ENCODE measurements around the gene NR4A2.

DNA sequence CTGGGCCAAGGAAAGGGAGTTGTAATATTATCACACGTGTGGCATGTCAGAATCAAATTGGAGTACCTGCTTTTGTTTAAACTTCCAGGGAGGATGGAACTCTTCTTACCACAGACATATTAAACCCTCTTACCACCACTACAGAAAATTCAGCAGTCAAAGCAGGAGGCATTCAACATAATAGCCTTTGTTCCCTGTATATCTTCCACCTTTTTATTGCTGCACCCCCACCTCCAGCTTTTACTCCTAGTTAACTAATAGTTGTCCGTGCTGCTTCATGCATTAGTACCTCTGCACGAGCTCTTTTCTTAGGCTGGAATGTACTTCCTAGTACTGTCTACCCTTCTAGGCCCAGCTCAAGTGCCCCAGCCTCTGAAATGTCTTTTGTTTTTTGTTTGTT lies 14.9 kb upstream of the NR4A2 start:
- TF ChIP-seq, protein P1, sequence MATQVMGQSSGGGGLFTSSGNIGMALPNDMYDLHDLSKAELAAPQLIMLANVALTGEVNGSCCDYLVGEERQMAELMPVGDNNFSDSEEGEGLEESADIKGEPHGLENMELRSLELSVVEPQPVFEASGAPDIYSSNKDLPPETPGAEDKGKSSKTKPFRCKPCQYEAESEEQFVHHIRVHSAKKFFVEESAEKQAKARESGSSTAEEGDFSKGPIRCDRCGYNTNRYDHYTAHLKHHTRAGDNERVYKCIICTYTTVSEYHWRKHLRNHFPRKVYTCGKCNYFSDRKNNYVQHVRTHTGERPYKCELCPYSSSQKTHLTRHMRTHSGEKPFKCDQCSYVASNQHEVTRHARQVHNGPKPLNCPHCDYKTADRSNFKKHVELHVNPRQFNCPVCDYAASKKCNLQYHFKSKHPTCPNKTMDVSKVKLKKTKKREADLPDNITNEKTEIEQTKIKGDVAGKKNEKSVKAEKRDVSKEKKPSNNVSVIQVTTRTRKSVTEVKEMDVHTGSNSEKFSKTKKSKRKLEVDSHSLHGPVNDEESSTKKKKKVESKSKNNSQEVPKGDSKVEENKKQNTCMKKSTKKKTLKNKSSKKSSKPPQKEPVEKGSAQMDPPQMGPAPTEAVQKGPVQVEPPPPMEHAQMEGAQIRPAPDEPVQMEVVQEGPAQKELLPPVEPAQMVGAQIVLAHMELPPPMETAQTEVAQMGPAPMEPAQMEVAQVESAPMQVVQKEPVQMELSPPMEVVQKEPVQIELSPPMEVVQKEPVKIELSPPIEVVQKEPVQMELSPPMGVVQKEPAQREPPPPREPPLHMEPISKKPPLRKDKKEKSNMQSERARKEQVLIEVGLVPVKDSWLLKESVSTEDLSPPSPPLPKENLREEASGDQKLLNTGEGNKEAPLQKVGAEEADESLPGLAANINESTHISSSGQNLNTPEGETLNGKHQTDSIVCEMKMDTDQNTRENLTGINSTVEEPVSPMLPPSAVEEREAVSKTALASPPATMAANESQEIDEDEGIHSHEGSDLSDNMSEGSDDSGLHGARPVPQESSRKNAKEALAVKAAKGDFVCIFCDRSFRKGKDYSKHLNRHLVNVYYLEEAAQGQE (IDR thresholded peaks at IDR 0.05; ENCODE audit: low read depth): no peak
- TF ChIP-seq EP300 (IDR thresholded peaks at IDR 0.05; ENCODE audit: borderline replicate concordance): no peak
- no peak for TF ChIP-seq YY1 (IDR thresholded peaks at IDR 0.05; ENCODE audit: low read depth)
- TF ChIP-seq RAD21 (IDR thresholded peaks at IDR 0.05; ENCODE audit: low read depth): no peak
- TF ChIP-seq, protein P2, sequence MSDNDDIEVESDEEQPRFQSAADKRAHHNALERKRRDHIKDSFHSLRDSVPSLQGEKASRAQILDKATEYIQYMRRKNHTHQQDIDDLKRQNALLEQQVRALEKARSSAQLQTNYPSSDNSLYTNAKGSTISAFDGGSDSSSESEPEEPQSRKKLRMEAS (IDR thresholded peaks at IDR 0.05): no peak
- TF ChIP-seq FOXM1 (IDR thresholded peaks at IDR 0.05; ENCODE audit: borderline replicate concordance, low read depth): no peak
- TF ChIP-seq CEBPB (IDR thresholded peaks at IDR 0.05): no peak
- TF ChIP-seq TAF1 (IDR thresholded peaks at IDR 0.05; ENCODE audit: low read depth): no peak
- no peak for TF ChIP-seq EGR1 (IDR thresholded peaks at IDR 0.05)
- TF ChIP-seq TEAD4 (IDR thresholded peaks at IDR 0.05): no peak
- no peak for TF ChIP-seq CREB1 (IDR thresholded peaks at IDR 0.05; ENCODE audit: low read depth)
- TF ChIP-seq NFIC (IDR thresholded peaks at IDR 0.05): no peak
- TF ChIP-seq TCF12 (IDR thresholded peaks at IDR 0.05; ENCODE audit: low read depth): no peak

All from Ishikawa (cell line).